Testis (tissue), 3 donors: ENCODE measurements around the gene RSPH1. TPM values are rescaled to one million over a fixed set of nuclear protein-coding genes. Genes with fewer than 3 reads are reported as not detected.

Source experiments
- DNase-seq: peaks from one replicate; pipeline ENCODE4 v3.0.0-alpha.2; 2019
- H3K27ac ChIP-seq, 2 donors: fragments of 200-600 bp; sonication (generic); one replicate each; pipeline ENCODE4 v1.5.1; 2019
- H3K27me3 ChIP-seq: fragments of 200-600 bp; sonication (generic); one replicate; pipeline ENCODE4 v1.5.1; 2019
- H3K36me3 ChIP-seq: fragments of 200-600 bp; sonication (generic); one replicate; pipeline ENCODE4 v1.5.1; 2017; ENCODE audit warnings: low read depth; ENCODE audit errors: missing control alignments
- H3K4me1 ChIP-seq: fragments of 200-600 bp; sonication (generic); one replicate; pipeline ENCODE4 v1.5.1; 2019
- H3K4me3 ChIP-seq, 2 donors: fragments of 200-600 bp; sonication (generic); one replicate each; pipeline ENCODE4 v1.5.1; 2017 to 2019
- H3K9me3 ChIP-seq: fragments of 200-600 bp; sonication (generic); one replicate; pipeline ENCODE4 v1.5.1; 2017
- CTCF ChIP-seq, 3 experiments: fragments of 450-650 bp in 2 of 3; fragments of 200-600 bp in 1 of 3; sonication (generic) in 1 of 3; IDR thresholded peaks; one replicate each; pipeline ENCODE4 v1.5.1; 2016 to 2019; ENCODE audit warnings: antibody characterized with exemption in 3 of 3, mild to moderate bottlenecking in 2 of 3, moderate library complexity in 1 of 3
- POLR2A ChIP-seq: fragments of 450-650 bp; IDR thresholded peaks from one replicate; pipeline ENCODE4 v1.6.1; 2017; ENCODE audit warnings: antibody characterized with exemption, mild to moderate bottlenecking, moderate library complexity
- WGBS, 2 donors: methylation state at CpG; one replicate each; pipeline ENCODE4 v1.1.5; 2018; 5-methylcytosine and 5-hydroxymethylcytosine counted together
- intact Hi-C: fragments of 100-400 bp; cut with DNase I; formaldehyde crosslinking; loops from one replicate; pipeline ENCODE4 v1.15.1; 2023; ENCODE audit warnings: low total_unique reads
- polyA plus RNA-seq: library from polyadenylated mRNA; stranded (reverse); fragments of 350-450 nt; fragmentation: Illumina TruSeq; extraction: RNeasy Lipid Tissue Mini Kit (QIAGEN cat#74804); gene quantifications from one replicate; pipeline ENCODE4 v1.2.3, GENCODE V29; 2014; ENCODE audit warnings: low read depth, low replicate concordance; ENCODE audit not compliant: insufficient read depth
- total RNA-seq, 2 donors: library from RNA; depleted of rRNA; stranded (reverse); fragments of >200 nt; gene quantifications; one replicate each; pipeline ENCODE4 v1.2.3, GENCODE V29; 2016

Gene RSPH1
- total and polyA plus RNA-seq, 3 donors from 2014 or later, result 10.4 to 59.6 (median 20.8) TPM

DNA sequence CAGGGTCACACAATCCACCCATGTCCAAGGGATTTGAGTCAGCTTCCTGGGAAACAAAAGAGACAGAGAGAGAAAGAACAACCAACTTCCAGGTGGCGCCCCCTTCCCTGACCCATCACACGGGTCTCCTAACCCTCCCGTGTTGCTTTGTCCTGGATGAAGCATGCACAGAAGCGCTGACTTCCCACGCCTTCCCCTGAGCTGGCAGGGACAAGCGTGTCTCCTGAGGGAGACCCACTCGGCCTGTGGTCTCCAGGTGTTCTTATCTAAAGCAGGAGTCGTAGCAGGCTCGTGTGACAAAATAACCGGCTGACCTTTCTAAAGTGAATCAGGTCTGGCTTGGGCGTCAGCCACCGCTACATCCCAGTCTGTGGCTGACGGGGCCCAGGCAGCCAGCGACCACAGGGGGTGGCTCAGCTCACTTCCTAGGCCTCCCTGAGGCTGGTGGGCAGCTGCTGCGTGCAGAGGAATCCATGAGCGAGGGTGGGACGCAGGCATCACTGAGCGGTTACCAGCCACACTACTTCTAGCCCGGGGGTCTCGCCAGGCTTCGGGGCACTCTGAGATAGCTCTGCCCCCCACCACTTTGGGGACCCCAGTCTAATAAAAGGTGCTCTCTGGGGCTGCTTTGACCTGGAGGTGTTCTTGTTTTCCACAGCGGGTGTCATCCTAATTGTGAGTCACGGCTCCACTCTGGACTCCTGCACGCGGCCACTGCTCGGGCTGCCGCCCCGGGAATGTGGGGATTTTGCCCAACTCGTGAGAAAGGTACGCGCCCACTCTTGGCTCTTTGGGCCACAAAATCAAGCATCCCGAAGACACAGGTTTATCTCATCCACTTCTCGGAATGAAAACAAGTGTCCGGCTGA is 51.9 kb downstream of the RSPH1 start:
- TF ChIP-seq POLR2A (no peak), CTCF (IDR thresholded peaks at IDR 0.05) (no peak)
- WGBS, 2 donors, result 90 to 92% methylated on average over 22 to 33 of the region's 34 CpGs
- Histone ChIP-seq H3K36me3 (no peaks in the 10 kb centered on the region), H3K4me3 (no peak overlapping the region), H3K27me3 (no peaks in the 10 kb centered on the region), H3K27ac (no peak overlapping the region), H3K4me1 (no peaks in the 10 kb centered on the region), H3K9me3 (no peaks in the 10 kb centered on the region)
- intact Hi-C loops, result no loop called here
- no peak for DNase-seq

- Histone ChIP-seq H3K27ac (no peak overlapping the region), H3K9me3 (no peaks in the 10 kb centered on the region), H3K4me1 (no peaks in the 10 kb centered on the region), H3K27me3 (no peaks in the 10 kb centered on the region), H3K4me3 (no peak overlapping the region), H3K36me3 (no peaks in the 10 kb centered on the region)
- no peak for DNase-seq
- intact Hi-C loops, result no loop called here
- WGBS, 2 donors, result 90 to 93% methylated on average over 15 of the region's 15 CpGs
- no peak for TF ChIP-seq POLR2A
- no peak for TF ChIP-seq CTCF (IDR thresholded peaks at IDR 0.05)
Observed at GRCh38 chr21:42443181-42443785, 52.7 kb downstream of the RSPH1 start.

- H3K27ac ChIP-seq, result no peak overlapping the region
- no peaks in the 10 kb centered on the region for H3K36me3 ChIP-seq
- H3K4me1 ChIP-seq, result no peaks in the 10 kb centered on the region
- WGBS, 2 donors, result 82 to 83% methylated on average over 6 of the region's 6 CpGs
- H3K27me3 ChIP-seq, result no peaks in the 10 kb centered on the region
- intact Hi-C loops, result no loop called here
- no peaks in the 10 kb centered on the region for H3K9me3 ChIP-seq
- H3K4me3 ChIP-seq, result no peak overlapping the region
- no peak for DNase-seq
- no peak for TF ChIP-seq CTCF (IDR thresholded peaks at IDR 0.05)
- no peak for TF ChIP-seq POLR2A
Observed at GRCh38 chr21:42441963-42442362, 54.1 kb downstream of the RSPH1 start.

DNA sequence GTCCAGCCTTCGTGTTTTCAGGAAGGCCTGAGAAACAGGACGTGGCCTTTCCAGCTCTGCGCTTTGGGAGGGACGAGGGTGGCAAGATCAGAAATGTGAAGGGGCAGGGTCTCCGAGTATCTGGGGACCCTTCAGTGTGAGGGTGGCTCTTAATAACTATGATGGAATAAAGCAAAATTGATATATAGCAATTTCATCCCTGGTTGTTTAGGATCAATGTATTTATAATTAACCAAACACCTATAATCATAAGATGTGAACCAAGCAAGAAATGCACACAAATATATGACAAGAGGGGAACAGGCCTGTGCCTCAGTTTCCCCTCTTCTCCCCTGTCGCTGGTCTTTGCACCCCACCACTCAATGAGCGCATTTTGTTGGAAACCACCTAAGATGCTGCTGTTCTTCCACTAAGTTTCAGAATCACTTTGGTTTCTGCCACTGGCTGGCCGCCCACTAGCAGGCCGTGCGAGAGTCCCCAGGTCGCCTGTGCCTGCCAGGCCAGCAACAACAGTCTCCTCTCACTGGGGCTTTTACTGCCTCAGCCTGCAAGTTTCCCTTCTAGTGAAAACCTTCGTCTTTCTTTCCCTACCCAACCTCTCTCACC is 55.7 kb downstream of the RSPH1 start:
- intact Hi-C loops, result no loop called here
- H3K4me3 ChIP-seq, result no peak overlapping the region
- H3K27me3 ChIP-seq, result no peaks in the 10 kb centered on the region
- no peak for TF ChIP-seq CTCF (IDR thresholded peaks at IDR 0.05)
- no peak for TF ChIP-seq POLR2A
- H3K36me3 ChIP-seq, result no peaks in the 10 kb centered on the region
- no peaks in the 10 kb centered on the region for H3K9me3 ChIP-seq
- H3K4me1 ChIP-seq, result no peaks in the 10 kb centered on the region
- no peak overlapping the region for H3K27ac ChIP-seq
- WGBS, 2 donors, result 84 to 86% methylated on average over 12 of the region's 12 CpGs
- no peak for DNase-seq
